Sigmoid colon (tissue), 3 donors: Measurements from ENCODE around the gene MOCOS.

ENCODE experiments used
- POLR2A ChIP-seq, 2 donors: fragments of 450-650 bp; IDR thresholded peaks; one replicate each; pipeline ENCODE4 v1.6.1; 2016; ENCODE audit warnings: antibody characterized with exemption in 2 of 2, mild to moderate bottlenecking in 2 of 2, moderate library complexity in 2 of 2
- TF ChIP-seq, protein P1 (sequence below), 4 experiments: fragments of 450-650 bp in 3 of 4; fragments of 200-600 bp in 1 of 4; IDR thresholded peaks; one replicate each; pipeline ENCODE4 v1.5.1; 2016 to 2019; ENCODE audit warnings: antibody characterized with exemption in 4 of 4, mild to moderate bottlenecking in 3 of 4, moderate library complexity in 2 of 4

DNA sequence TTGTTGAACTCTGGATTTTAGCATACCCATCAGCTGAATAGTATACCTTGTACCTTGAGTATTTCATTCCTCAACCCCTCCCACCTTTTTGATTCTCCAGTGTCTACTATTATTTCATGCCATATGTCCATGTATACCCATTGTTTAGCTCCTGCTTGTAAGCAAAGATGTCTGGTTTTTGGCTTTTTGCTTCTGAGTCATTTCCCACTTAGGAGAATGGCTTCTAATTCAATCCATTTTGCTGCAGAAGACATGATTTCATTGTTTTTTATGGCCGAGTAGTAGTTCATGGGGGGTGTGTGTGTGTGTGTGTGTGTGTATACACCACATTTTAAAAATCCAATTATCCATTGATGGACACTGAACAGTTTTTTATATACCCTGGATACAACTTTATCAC, 24.3 kb upstream of the MOCOS start:
- TF ChIP-seq, protein P1, sequence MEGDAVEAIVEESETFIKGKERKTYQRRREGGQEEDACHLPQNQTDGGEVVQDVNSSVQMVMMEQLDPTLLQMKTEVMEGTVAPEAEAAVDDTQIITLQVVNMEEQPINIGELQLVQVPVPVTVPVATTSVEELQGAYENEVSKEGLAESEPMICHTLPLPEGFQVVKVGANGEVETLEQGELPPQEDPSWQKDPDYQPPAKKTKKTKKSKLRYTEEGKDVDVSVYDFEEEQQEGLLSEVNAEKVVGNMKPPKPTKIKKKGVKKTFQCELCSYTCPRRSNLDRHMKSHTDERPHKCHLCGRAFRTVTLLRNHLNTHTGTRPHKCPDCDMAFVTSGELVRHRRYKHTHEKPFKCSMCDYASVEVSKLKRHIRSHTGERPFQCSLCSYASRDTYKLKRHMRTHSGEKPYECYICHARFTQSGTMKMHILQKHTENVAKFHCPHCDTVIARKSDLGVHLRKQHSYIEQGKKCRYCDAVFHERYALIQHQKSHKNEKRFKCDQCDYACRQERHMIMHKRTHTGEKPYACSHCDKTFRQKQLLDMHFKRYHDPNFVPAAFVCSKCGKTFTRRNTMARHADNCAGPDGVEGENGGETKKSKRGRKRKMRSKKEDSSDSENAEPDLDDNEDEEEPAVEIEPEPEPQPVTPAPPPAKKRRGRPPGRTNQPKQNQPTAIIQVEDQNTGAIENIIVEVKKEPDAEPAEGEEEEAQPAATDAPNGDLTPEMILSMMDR (IDR thresholded peaks at IDR 0.05), result no peak
- no peak for TF ChIP-seq POLR2A (IDR thresholded peaks at IDR 0.05)
